PC-9 (cell line): Measurements from ENCODE around the gene RPRD1A.

Experiments used
- EZH2 ChIP-seq: fragments of 200-600 bp; sonication (generic); IDR thresholded peaks from 2 replicates; pipeline ENCODE4 v1.8.0; 2017; ENCODE audit warnings: antibody characterized with exemption, low read depth
- TF ChIP-seq, protein P1 (sequence below): fragments of 200-600 bp; sonication (generic); conservative IDR thresholded peaks from 2 replicates; pipeline ENCODE4 v1.6.1; 2017; ENCODE audit warnings: mixed run types, antibody characterized with exemption, mild to moderate bottlenecking, moderate library complexity

DNA sequence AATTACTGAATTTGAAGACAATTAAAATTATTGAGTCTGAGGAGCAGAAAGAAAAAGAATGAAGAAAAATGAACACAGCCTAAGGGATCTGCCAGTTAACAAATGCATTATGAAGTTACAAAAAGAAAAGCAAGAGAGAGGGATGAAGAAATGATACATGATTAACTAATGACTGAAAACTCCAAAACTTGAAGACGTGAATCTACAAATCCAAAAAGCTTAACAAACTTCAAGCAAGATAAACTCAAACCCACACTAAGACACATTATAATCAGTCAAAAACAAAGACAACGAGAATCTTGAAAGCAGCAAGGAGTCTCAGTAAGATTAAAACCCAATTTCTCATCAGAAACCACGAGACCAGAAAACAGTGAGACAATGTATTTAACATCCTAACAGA lies 15.6 kb downstream of the RPRD1A start:
- TF ChIP-seq, protein P1, sequence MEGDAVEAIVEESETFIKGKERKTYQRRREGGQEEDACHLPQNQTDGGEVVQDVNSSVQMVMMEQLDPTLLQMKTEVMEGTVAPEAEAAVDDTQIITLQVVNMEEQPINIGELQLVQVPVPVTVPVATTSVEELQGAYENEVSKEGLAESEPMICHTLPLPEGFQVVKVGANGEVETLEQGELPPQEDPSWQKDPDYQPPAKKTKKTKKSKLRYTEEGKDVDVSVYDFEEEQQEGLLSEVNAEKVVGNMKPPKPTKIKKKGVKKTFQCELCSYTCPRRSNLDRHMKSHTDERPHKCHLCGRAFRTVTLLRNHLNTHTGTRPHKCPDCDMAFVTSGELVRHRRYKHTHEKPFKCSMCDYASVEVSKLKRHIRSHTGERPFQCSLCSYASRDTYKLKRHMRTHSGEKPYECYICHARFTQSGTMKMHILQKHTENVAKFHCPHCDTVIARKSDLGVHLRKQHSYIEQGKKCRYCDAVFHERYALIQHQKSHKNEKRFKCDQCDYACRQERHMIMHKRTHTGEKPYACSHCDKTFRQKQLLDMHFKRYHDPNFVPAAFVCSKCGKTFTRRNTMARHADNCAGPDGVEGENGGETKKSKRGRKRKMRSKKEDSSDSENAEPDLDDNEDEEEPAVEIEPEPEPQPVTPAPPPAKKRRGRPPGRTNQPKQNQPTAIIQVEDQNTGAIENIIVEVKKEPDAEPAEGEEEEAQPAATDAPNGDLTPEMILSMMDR, result no peak
- no peak for TF ChIP-seq EZH2
